H7 (cell line): ENCODE results near the gene MAGEA11. TPM values are rescaled to one million over a fixed set of nuclear protein-coding genes. Genes with fewer than 3 reads are reported as not detected.
"Not testable (repeated sequence)": the region's sequence is repeated elsewhere in the genome, so short reads cannot be mapped to it uniquely, and the experiment has no call there.

Experiments used
- DNase-seq: peaks from one replicate; pipeline ENCODE4 v3.0.0; 2012
- H3K27me3 ChIP-seq: 2 replicates; pipeline ENCODE4 v1.6.0; 2011; ENCODE audit warnings: mild to moderate bottlenecking, low read length; ENCODE audit not compliant: control insufficient read depth, insufficient read depth
- H3K36me3 ChIP-seq: replicated peaks from 2 replicates; pipeline ENCODE4 v1.5.1; 2011; ENCODE audit warnings: low read length; ENCODE audit not compliant: control insufficient read depth, insufficient read depth
- H3K4me3 ChIP-seq: 2 replicates; pipeline ENCODE4 v1.5.1; 2011; ENCODE audit warnings: low read depth, mild to moderate bottlenecking, control low read depth, low read length, moderate library complexity; ENCODE audit not compliant: insufficient read depth
- total RNA-seq: library from RNA; depleted of rRNA; stranded (reverse); fragments of >200 nt; shearing (Covaris generic); gene quantifications from 2 replicates; pipeline ENCODE4 v1.2.3, GENCODE V29; 2014; rRNA removed

MAGEA11 gene, protein sequence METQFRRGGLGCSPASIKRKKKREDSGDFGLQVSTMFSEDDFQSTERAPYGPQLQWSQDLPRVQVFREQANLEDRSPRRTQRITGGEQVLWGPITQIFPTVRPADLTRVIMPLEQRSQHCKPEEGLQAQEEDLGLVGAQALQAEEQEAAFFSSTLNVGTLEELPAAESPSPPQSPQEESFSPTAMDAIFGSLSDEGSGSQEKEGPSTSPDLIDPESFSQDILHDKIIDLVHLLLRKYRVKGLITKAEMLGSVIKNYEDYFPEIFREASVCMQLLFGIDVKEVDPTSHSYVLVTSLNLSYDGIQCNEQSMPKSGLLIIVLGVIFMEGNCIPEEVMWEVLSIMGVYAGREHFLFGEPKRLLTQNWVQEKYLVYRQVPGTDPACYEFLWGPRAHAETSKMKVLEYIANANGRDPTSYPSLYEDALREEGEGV
- 0.18 and 0.62 TPM in 2 replicates for total RNA-seq

DNA sequence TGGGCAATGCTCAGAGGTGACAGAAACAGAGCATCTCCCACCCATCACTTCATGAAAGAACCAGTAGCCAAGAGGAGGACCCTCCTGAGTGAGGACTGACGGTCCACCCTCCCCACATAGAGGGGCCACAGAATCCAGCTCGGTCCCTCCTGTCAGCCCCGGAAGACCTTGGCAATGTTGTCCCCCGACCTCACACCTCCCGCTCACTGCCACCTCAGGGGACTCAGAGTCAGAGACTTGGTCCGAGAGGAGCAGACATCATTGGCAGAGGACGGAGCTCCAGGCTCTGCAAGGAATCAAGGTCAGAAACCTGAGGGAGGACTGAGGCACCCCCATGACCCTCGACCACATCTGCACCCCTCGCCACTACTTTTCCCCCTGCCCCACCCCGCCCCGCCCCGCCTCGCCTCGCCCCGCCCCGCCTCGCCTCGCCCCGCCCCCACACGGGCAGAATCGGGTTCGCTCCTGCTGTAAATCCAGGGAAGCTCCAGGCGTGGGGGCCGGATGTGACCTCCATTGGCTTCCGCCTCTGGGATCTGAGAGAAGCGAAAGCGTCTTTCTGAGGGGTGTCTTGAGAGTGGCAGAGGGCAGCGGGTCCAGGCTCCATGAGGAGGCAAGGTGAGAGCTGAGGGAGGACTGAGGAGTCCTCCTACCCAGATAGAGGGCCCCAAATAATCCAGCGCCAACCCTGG is at the start of gene MAGEA11:
TSS of gene MAGEA11 (plus strand) at position 516 of the 692 bp plus-strand sequence. CDS start 1,100 bp downstream, outside the sequence.
- Histone ChIP-seq H3K36me3 (no peaks in the 10 kb centered on the region), H3K4me3 (no peak within 1 kb of the TSS), H3K27me3 (peaks cover 6% of the 10 kb centered on the region; the same call in 1 of the 2 replicates)
- DNase-seq, result no peak

DNA sequence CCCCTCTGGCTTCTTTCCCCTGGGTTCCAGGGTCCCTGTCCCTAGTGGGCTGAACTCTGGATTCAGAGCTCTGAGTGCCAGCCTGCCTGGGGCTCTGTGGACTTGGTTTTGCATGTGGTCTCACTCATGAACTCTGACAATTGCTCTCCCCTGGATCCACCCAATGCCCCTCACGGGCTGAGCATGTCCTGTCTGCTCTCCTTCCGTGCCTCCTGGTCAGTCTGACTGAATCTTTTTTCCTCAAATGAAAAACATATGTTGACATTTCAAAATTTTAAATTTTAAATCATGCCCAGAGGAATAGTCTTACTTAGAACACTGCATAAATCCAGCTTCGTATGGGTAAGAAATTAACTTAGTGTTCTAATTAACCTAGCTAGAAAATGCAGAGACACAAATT is 36.8 kb upstream of the MAGEA11 start:
- H3K4me3 ChIP-seq, H3K27me3 ChIP-seq, DNase-seq, H3K36me3 ChIP-seq: not testable (repeated sequence)

DNA sequence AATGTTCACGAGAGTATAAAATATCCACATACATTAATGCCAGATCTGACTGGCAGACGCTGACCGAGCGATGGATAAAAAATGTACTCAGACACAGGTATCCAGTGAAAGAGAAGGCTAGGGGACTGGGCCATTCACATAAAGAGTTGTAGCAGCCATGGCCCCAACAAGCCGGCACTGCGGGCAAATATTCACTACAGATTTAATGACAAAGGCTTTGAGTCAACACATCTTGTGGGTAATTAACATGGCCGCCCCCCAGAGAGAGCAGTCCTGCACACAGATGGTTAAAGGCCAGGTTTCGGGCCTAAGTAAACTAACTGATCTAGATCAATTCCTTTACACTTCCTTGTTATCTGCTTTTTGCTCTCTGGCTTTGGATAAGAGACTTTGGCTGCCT is 36.3 kb upstream of the MAGEA11 start:
- H3K27me3 ChIP-seq, DNase-seq, H3K4me3 ChIP-seq, H3K36me3 ChIP-seq: not testable (repeated sequence)

DNA sequence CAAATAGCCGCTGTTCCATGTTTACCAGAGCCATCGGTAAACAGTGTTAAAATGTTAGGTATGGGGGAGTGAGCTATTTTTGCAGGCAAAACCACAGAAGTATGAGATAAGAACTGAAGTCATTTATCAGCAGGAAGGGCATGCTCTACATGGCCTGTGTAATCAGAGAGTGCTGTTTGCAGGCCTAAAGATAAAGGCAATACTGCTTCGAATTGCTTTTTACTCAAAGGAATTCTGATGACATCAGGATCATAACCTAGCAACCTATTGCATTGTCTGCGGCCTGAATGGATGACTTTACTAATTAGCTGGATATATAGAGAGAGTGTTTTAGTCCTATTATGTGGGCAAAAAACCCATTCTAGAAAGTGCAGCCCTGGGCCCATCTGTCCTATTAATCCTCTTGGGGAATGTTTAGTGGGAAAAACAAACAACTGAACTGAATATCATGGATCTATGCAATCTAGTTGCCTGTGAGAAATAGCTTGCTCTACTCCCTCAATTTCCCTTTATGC is 32.6 kb upstream of the MAGEA11 start:
- DNase-seq, H3K4me3 ChIP-seq, H3K27me3 ChIP-seq, H3K36me3 ChIP-seq: not testable (repeated sequence)

DNA sequence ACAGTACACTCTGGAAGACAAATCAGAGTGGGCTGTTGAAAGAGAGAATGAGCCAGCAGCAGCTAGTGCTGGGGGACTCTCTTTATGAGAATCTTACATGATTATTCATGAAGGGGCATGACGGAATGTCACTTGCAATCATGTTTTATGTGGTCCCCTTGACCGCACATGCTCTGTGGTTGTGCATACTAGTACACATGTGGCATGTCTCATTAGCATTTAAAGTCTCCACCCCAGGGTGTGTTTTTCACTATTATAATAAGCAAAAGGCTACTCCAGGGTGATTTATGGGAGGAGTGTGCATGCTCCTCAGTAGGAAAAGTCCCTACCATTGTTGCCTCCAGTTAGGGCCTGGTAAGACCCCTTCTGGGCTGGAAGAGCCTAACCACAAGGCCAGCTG is 30.7 kb upstream of the MAGEA11 start:
- no peak overlapping the region for H3K4me3 ChIP-seq
- H3K36me3 ChIP-seq, result no peaks in the 10 kb centered on the region
- no peaks in the 10 kb centered on the region for H3K27me3 ChIP-seq
- no peak for DNase-seq

DNA sequence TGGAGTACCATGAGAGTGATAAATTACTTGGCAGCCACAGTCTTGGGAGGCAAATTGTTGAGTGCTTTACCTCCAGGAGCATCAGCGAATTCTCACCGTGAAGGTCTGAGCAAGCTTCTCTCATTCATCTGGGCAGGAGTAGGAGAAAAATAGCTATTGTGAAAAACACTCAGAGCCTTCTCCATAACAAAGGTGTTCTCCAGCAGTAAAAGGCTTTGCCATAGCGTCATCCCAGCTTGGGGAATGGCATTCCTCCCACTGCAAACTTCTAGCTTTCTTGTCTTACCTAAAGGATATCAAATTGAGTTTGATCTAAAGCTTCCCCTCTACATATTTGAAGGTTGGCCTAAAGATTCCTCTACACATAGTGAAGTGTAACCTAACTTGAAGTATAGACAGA is 29.8 kb upstream of the MAGEA11 start:
- Histone ChIP-seq H3K36me3 (no peaks in the 10 kb centered on the region), H3K27me3 (no peaks in the 10 kb centered on the region), H3K4me3 (no peak overlapping the region)
- DNase-seq, result peak; percentile 23

DNA sequence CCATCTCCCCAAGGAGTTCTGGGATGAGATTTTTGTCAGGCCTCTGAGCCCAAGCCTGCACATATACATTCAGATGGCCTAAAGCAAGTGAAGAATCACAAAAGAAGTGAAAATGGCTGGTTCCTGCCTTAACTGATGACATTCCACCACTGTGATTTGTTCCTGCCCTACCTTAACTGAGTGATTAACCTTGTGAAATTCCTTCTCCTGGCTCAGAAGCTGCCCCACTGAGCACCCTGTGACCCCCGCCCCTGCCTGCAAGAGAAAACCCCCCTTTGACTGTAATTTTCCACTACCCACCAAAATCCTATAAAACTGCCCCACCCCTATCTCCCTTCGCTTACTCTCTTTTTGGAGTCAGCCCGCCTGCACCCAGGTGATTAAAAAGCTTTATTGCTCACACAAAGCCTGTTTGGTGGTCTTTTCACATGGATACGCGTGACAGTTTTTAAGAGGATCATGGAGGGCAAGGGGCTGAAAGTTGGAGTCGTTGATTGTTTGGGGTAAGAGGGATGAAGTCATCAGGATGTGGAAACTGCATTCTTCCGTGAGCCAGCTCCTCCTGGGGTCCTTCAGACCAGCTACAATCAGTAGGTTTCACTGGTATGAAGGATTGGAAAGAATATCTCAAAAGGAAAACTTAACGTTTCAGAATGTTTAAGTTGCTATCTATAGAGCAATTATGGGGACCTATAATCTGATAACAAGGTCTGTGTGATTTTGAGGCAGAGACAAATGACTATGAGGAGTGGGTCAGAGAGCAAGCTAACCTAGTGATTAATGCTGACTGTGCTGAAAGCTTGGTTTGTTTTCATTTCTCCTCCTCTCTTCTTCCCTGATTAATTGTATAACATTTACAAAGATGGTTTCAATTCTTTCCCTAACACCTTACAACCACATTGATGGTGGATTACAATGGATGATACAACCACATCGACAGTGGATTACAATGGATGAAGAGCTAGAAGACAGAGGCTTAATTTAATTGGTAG is 28.6 kb upstream of the MAGEA11 start:
- H3K27me3 ChIP-seq, result no peaks in the 10 kb centered on the region
- no peak overlapping the region for H3K4me3 ChIP-seq
- no peaks in the 10 kb centered on the region for H3K36me3 ChIP-seq
- DNase-seq, result no peak

DNA sequence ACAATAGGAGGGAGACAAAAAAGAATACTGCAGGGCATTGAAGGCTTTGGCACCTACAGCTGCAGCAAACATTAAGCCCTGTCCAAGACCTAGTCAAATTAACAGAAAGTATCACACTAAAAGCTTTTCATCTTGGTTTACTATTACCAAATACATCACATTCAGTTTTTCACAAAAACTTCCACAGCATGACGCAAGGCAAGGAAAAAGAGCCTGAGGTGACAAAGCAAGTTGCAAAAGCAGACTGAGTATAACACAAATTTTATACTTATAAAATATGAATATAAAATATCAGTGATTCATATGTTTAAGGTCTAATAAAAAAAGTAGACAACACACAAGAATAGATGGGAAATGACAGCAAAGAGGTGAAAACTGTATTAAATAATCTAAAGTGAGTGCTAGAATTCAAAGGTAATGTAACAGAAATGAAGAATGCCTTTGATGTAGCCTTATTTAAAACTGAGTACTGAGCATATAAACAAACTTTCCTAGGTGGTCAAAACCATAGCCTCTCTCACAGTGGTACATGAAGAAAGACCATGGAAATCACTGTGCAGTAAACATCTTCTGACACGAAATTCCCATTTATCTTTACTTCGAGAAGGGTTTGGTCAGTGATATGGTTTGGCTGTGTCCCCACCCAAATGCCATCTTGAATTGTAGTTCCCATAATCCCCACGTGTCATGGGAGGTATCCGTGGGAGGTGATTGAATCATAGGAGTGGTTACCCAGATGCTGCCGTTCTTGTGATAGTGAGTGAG is 27.7 kb upstream of the MAGEA11 start:
- no peaks in the 10 kb centered on the region for H3K27me3 ChIP-seq
- DNase-seq, result no peak
- no peaks in the 10 kb centered on the region for H3K36me3 ChIP-seq
- no peak overlapping the region for H3K4me3 ChIP-seq

DNA sequence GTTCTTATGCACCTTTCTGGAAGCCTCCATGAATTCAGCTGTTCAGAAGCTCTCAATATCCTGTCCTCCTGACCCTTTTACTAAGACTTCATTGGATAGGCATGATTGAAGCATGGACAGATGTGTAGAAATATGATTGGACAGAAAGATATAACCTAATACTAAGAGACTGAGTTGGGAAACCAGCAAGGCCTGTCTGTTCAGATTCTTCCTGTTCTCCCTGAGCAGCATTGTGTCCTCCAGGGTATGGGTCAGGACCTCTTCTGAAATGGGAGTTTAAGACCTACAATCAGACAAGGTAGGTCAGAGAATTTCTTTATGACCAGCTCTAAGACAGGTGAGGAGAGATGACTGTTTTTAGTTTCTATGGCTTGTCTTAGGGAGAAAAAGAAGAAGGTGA is 23.9 kb upstream of the MAGEA11 start:
- no peaks in the 10 kb centered on the region for H3K36me3 ChIP-seq
- no peaks in the 10 kb centered on the region for H3K27me3 ChIP-seq

DNA sequence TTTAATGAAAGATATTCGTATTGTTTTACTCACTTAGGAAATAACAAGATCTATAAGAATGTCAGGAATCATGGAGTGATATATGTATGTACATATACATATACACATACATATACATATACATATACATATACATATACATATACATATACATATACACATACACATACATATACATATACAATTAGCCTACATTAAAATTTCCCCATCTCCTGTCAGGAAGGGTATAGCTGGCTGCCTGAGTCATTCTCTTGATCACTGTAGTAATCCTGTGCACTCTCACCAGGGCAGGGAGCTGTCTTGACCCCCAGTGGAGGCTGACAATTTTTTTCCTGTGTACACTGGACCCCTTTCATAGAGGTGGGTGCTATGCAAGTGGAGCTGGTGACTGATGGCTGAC is 23.3 kb upstream of the MAGEA11 start:
- no peak overlapping the region for H3K4me3 ChIP-seq
- no peak for DNase-seq
- no peaks in the 10 kb centered on the region for H3K36me3 ChIP-seq
- no peaks in the 10 kb centered on the region for H3K27me3 ChIP-seq

More for the DNA sequence above, 23.9 kb upstream of the MAGEA11 start:
- no peak for DNase-seq
- H3K4me3 ChIP-seq, result no peak overlapping the region

DNA sequence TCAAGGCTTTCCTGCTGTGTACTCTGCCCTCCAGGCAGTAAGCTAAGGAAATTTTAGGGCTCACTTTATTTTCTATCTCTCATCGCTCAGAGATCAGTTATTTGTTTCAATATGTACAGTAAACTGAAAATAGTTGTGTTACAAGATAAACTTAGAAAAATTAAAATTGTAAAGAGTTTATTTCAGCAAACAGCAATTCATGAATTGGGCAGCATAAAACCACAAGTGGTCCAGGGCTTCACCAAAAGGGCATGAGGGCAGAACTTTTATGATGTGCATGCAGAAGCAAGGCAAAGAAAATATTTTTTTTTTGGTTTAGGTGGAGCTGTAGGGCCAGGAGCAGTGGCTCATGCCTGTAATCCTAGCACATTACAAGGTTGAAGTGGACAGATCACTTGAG is 20.1 kb upstream of the MAGEA11 start:
- H3K27me3 ChIP-seq, result no peaks in the 10 kb centered on the region; the same call in 1 of the 2 replicates
- H3K4me3 ChIP-seq, result no peak overlapping the region
- no peak for DNase-seq
- no peaks in the 10 kb centered on the region for H3K36me3 ChIP-seq

DNA sequence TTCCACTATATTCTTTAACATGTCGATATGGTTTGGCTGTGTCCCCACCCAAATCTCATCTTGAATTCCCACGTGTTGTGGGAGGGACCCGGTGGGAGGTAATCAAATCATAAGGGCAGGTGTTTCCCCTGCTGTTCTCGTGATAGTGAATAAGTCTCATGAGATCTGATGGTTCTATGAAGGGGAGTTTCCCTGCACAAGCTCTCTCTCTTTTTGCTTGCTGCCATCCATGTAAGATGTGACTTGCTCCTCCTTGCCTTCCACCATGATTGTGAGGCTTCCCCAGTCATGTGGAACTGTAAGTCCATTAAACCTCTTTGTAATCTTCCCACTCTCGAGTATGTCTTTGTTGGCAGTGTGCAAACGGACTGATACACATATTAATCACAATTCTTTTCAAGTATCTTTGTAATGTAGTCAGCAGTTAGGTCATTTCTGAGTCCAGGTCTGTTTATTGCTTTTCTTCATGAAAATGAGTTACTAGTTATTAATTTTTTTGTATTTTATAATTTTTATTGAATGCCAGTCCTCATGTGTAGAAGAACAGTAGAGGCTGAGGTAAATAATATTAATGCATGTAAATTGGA is 19.1 kb upstream of the MAGEA11 start:
- DNase-seq, H3K27me3 ChIP-seq, H3K4me3 ChIP-seq, H3K36me3 ChIP-seq: not testable (repeated sequence)

DNA sequence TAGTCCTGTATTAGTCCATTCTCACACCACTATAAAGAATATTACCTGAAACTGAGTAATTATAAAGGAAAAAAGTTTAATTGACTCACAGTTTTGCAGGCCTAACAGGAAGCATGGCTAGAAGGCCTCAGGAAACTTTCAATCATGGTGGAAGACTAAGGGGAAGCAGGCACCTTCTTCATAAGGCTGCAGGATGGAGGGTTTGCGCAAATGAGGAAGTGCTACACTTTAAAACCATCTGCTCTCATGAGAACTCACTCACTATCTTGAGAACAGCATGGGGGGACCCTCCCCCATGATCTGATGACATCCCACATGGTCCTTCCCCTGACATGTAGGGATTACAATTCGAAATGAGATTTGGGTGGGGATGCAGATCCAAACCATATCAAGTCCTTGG is 12.1 kb upstream of the MAGEA11 start:
- no peak overlapping the region for H3K4me3 ChIP-seq
- no peak for DNase-seq
- H3K36me3 ChIP-seq, result no peaks in the 10 kb centered on the region

More for the DNA sequence above, 12.1 kb upstream of the MAGEA11 start:
- no peaks in the 10 kb centered on the region; the same call in 1 of the 2 replicates for H3K27me3 ChIP-seq
